NCI-H2029 treated with DMSO at 0.1 percent for 48 hours (cell line): ENCODE results near the gene SH3TC1.

Experiments
- DNase-seq: peaks from one replicate; lab custom pipeline; 2025; lab: John Stamatoyannopoulos, UW

The SH3TC1 gene

GRCh38 chr4:8289956-8290700, 91.0 kb downstream of the SH3TC1 start:
- DNase-seq: no peak

- no peak for DNase-seq
These were observed 91.5 kb downstream of the SH3TC1 start for GRCh38 chr4:8290701-8290970.
